B cell (primary cell): ENCODE results near the gene IL17RA.

Experiments used
- EZH2 ChIP-seq: IDR thresholded peaks from 2 replicates; pipeline ENCODE4 v1.6.1; 2012; ENCODE audit warnings: borderline replicate concordance, low read depth, mild to moderate bottlenecking, moderate library complexity, low read length; ENCODE audit not compliant: insufficient read depth, poor library complexity, severe bottlenecking
- TF ChIP-seq, protein P1 (sequence below): fragments of 200-600 bp; IDR thresholded peaks from one replicate; pipeline ENCODE4 v1.8.0; 2022; ENCODE audit warnings: antibody characterized with exemption, mild to moderate bottlenecking

- TF ChIP-seq, protein P1, sequence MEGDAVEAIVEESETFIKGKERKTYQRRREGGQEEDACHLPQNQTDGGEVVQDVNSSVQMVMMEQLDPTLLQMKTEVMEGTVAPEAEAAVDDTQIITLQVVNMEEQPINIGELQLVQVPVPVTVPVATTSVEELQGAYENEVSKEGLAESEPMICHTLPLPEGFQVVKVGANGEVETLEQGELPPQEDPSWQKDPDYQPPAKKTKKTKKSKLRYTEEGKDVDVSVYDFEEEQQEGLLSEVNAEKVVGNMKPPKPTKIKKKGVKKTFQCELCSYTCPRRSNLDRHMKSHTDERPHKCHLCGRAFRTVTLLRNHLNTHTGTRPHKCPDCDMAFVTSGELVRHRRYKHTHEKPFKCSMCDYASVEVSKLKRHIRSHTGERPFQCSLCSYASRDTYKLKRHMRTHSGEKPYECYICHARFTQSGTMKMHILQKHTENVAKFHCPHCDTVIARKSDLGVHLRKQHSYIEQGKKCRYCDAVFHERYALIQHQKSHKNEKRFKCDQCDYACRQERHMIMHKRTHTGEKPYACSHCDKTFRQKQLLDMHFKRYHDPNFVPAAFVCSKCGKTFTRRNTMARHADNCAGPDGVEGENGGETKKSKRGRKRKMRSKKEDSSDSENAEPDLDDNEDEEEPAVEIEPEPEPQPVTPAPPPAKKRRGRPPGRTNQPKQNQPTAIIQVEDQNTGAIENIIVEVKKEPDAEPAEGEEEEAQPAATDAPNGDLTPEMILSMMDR, result no peak
- no peak for TF ChIP-seq EZH2
Measured at GRCh38 chr22:17120711-17121232, 36.0 kb downstream of the IL17RA start.
